Measurements from ENCODE around the gene HOOK2.
"Not testable (repeated sequence)": the region's sequence is repeated elsewhere in the genome, so short reads cannot be mapped to it uniquely, and the experiment has no call there.

The HOOK2 gene

GRCh38 chr19:12720296-12720695, 55.1 kb downstream of the HOOK2 start:
- DNase-seq = no peak

DNA sequence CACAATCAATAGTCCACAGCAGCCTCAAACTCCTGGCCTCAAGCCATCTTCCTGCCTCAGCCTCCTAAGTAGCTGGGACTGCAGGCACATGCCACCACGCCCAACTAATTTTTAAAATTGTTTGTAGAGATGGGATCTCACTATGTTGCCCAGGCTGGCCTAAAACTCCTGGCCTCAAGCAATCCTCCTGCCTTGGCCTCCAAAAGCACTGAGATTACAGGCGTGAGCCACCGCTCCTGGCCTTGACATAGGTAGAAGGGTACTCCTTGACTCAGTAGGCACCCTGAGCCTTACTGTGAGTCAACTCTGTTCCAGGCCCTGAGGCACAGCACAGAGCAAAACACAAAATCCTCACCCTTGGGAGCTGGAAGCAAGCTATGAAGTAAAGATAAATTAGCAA, 59.4 kb downstream of the HOOK2 start:
- DNase-seq = no peak

- DNase-seq = no peak
These were observed 60.2 kb downstream of the HOOK2 start for GRCh38 chr19:12715102-12715501.

DNA sequence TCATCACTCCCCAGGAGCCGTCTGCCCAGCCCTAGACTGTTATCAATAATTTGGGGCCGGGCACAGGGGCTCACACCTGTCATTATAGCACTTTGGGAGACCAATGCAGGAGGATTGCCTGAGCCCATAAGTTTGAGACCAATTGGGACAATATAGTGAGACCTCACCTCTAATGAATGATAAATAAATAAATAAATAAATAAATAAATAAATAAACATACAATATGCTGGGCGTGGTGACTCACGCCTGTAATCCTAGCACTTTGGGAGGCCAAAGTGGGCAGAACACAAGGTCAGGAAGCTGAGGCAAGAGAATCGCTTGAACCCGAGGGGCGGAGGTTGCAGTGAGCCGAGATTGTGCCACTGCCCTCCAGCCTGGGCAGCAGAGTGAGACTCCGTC, 62.0 kb downstream of the HOOK2 start:
- DNase-seq = not testable (repeated sequence)

Measured in GOT3 (cell line).